H9 (cell line): ENCODE measurements around the gene MGAT4B. TPM values are rescaled to one million over a fixed set of nuclear protein-coding genes. Genes with fewer than 3 reads are reported as not detected.

Experiments used
- DNase-seq: peaks from one replicate; pipeline ENCODE4 v3.0.0-alpha.2; 2017
- H2AFZ ChIP-seq: one replicate; pipeline ENCODE4 v1.6.1; 2013; ENCODE audit warnings: mild to moderate bottlenecking, low read length, control low read depth, moderate library complexity
- H2AK5ac ChIP-seq: 2 replicates; pipeline ENCODE4 v1.6.1; 2013; ENCODE audit warnings: low read length, control low read depth, mixed read lengths; ENCODE audit not compliant: insufficient read length
- H2BK120ac ChIP-seq: one replicate; pipeline ENCODE4 v1.6.1; 2013; ENCODE audit warnings: low read depth, mild to moderate bottlenecking, low read length, control low read depth, inconsistent platforms; ENCODE audit not compliant: poor library complexity, severe bottlenecking
- H2BK12ac ChIP-seq: 2 replicates; pipeline ENCODE4 v1.6.1; 2013; ENCODE audit warnings: low read length, control low read depth, mixed read lengths, low read depth; ENCODE audit not compliant: insufficient read length
- H2BK15ac ChIP-seq: 2 replicates; pipeline ENCODE4 v1.6.1; 2013; ENCODE audit warnings: low read depth, low read length, control low read depth
- H2BK20ac ChIP-seq: one replicate; pipeline ENCODE4 v1.6.1; 2013; ENCODE audit warnings: low read depth, mild to moderate bottlenecking, low read length, control low read depth, inconsistent platforms; ENCODE audit not compliant: poor library complexity, severe bottlenecking
- H2BK5ac ChIP-seq: 2 replicates; pipeline ENCODE4 v1.6.1; 2013; ENCODE audit warnings: low read length, control low read depth, mixed read lengths; ENCODE audit not compliant: insufficient read length
- H3K14ac ChIP-seq: 2 replicates; pipeline ENCODE4 v1.6.1; 2013; ENCODE audit warnings: low read length, control low read depth; ENCODE audit not compliant: insufficient read depth
- H3K18ac ChIP-seq: 2 replicates; pipeline ENCODE4 v1.6.1; 2013; ENCODE audit warnings: low read depth, mild to moderate bottlenecking, mixed read lengths, low read length, control low read depth; ENCODE audit not compliant: insufficient read length
- H3K23ac ChIP-seq: 2 replicates; pipeline ENCODE4 v1.6.1; 2013; ENCODE audit warnings: low read length, control low read depth, mixed read lengths, low read depth; ENCODE audit not compliant: insufficient read length
- H3K23me2 ChIP-seq: 2 replicates; pipeline ENCODE4 v1.6.1; 2013; ENCODE audit warnings: low read depth, mild to moderate bottlenecking, mixed read lengths, low read length, control low read depth; ENCODE audit not compliant: insufficient read length, poor library complexity, severe bottlenecking
- H3K27ac ChIP-seq: 2 replicates; pipeline ENCODE4 v1.5.1; 2013; ENCODE audit warnings: low read length, control low read depth, mixed read lengths, low read depth; ENCODE audit not compliant: insufficient read length
- H3K27me3 ChIP-seq: 2 replicates; pipeline ENCODE4 v1.6.1; 2013; ENCODE audit warnings: low read length, control low read depth, inconsistent platforms; ENCODE audit not compliant: insufficient read depth
- H3K4ac ChIP-seq: 2 replicates; pipeline ENCODE4 v1.6.1; 2013; ENCODE audit warnings: low read depth, mild to moderate bottlenecking, control low read depth, inconsistent platforms, low read length, moderate library complexity
- H3K4me1 ChIP-seq: 2 replicates; pipeline ENCODE4 v1.6.1; 2013; ENCODE audit warnings: low read length, control low read depth, inconsistent platforms; ENCODE audit not compliant: insufficient read depth
- H3K4me2 ChIP-seq: 2 replicates; pipeline ENCODE4 v1.6.1; 2013; ENCODE audit warnings: low read length, control low read depth, mixed read lengths; ENCODE audit not compliant: insufficient read length, insufficient read depth
- H3K56ac ChIP-seq: 2 replicates; pipeline ENCODE4 v1.6.1; 2013; ENCODE audit warnings: low read depth, mild to moderate bottlenecking, mixed read lengths, low read length, control low read depth; ENCODE audit not compliant: insufficient read length
- H3K79me1 ChIP-seq: 2 replicates; pipeline ENCODE4 v1.6.1; 2013; ENCODE audit warnings: low read depth, mild to moderate bottlenecking, moderate library complexity, low read length, control low read depth, inconsistent platforms; ENCODE audit not compliant: insufficient read depth, poor library complexity, severe bottlenecking
- H3K79me2 ChIP-seq: 2 replicates; pipeline ENCODE4 v1.6.1; 2013; ENCODE audit warnings: low read length, control low read depth, inconsistent platforms; ENCODE audit not compliant: insufficient read depth
- H3K9ac ChIP-seq: 2 replicates; pipeline ENCODE4 v1.6.1; 2013; ENCODE audit warnings: low read length, control low read depth, mixed read lengths; ENCODE audit not compliant: insufficient read length; ENCODE audit errors: extremely low read depth
- H3K9me3 ChIP-seq: one replicate; pipeline ENCODE4 v1.6.1; 2013; ENCODE audit warnings: low read depth, low read length, inconsistent platforms; ENCODE audit not compliant: control insufficient read depth
- H3T11ph ChIP-seq: one replicate; pipeline ENCODE4 v1.6.1; 2013; ENCODE audit warnings: mild to moderate bottlenecking, low read length, control low read depth, inconsistent platforms
- H4K20me1 ChIP-seq: one replicate; pipeline ENCODE4 v1.6.1; 2013; ENCODE audit not compliant: control insufficient read depth, insufficient read length, insufficient read depth
- H4K5ac ChIP-seq: 2 replicates; pipeline ENCODE4 v1.6.1; 2013; ENCODE audit warnings: low read depth, mild to moderate bottlenecking, mixed read lengths, low read length, control low read depth; ENCODE audit not compliant: insufficient read length
- H4K8ac ChIP-seq: replicated peaks from 2 replicates; pipeline ENCODE4 v1.6.1; 2013; ENCODE audit warnings: low read length, control low read depth, mixed read lengths, low read depth; ENCODE audit not compliant: insufficient read length
- H4K91ac ChIP-seq: 2 replicates; pipeline ENCODE4 v1.6.1; 2013; ENCODE audit warnings: low read depth, mild to moderate bottlenecking, moderate library complexity, mixed read lengths, low read length, control low read depth; ENCODE audit not compliant: insufficient read length
- H3K27ac Mint-ChIP-seq, 3 experiments: 2 replicates in 2 of 3; 3 replicates in 1 of 3; pipeline ENCODE4 v1.8.0; 2020 to 2021; ENCODE audit warnings: mixed read lengths in 3 of 3, mild to moderate bottlenecking in 1 of 3, moderate library complexity in 1 of 3
- H3K27me3 Mint-ChIP-seq: 2 replicates; pipeline ENCODE4 v1.8.0; 2021; ENCODE audit warnings: low read depth, mild to moderate bottlenecking, moderate library complexity, mixed read lengths
- H3K36me3 Mint-ChIP-seq, 3 experiments: 2 replicates in 2 of 3; 3 replicates in 1 of 3; pipeline ENCODE4 v1.8.0; 2020 to 2021; ENCODE audit warnings: low read depth in 3 of 3, mixed read lengths in 3 of 3; ENCODE audit not compliant: insufficient read depth in 1 of 3
- H3K4me1 Mint-ChIP-seq, 2 experiments: 2 replicates each; pipeline ENCODE4 v1.8.0; 2020; ENCODE audit warnings: mixed read lengths in 2 of 2
- H3K4me3 Mint-ChIP-seq, 2 experiments: 2 replicates in 1 of 2; 3 replicates in 1 of 2; pipeline ENCODE4 v1.8.0; 2020 to 2021; ENCODE audit warnings: mild to moderate bottlenecking in 2 of 2, mixed read lengths in 2 of 2, moderate library complexity in 1 of 2
- H3K9me3 Mint-ChIP-seq, 2 experiments: 2 replicates in 1 of 2; 3 replicates in 1 of 2; pipeline ENCODE4 v1.8.0; 2020; ENCODE audit warnings: mild to moderate bottlenecking in 2 of 2, mixed read lengths in 2 of 2, moderate library complexity in 1 of 2
- WGBS: extraction: QIAGEN DNeasy Blood & Tissue Kit; methylation state at CpG from one replicate; pipeline ENCODE4 v1.1.7; 2013; ENCODE audit warnings: missing lambda C conversion rate, low lambda C conversion rate, mixed read lengths; ENCODE audit not compliant: insufficient read length; ENCODE audit errors: extremely low coverage; 5-methylcytosine and 5-hydroxymethylcytosine counted together
- total RNA-seq: library from RNA; stranded (reverse); gene quantifications from 2 replicates; pipeline ENCODE4 v1.2.1, GENCODE V29; 2021
- TF ChIP-seq, protein P1 (sequence below): fragments of 200-600 bp; sonication (generic); conservative IDR thresholded peaks from 3 replicates; pipeline ENCODE4 v1.8.0; 2021; ENCODE audit warnings: antibody characterized with exemption, mild to moderate bottlenecking

Gene MGAT4B
- total RNA-seq, 1 experiment from 2014 or later: 147 TPM

- Histone ChIP-seq H2AFZ (no peak overlapping the region), H3K18ac (no peak overlapping the region), H2BK5ac (no peak overlapping the region), H3K9me3 (no peaks in the 10 kb centered on the region), H3K79me1 (no peaks in the 10 kb centered on the region), H3K23ac (no peak overlapping the region), H3K27me3 (no peaks in the 10 kb centered on the region), H3K4me2 (no peak overlapping the region), H3K9ac (no peak overlapping the region), H3K27ac (no peak overlapping the region), H3K79me2 (no peaks in the 10 kb centered on the region), H2BK20ac (no peak overlapping the region), H2BK120ac (no peak overlapping the region), H3K14ac (no peak overlapping the region), H3K56ac (no peak overlapping the region), H2AK5ac (no peak overlapping the region), H4K5ac (no peak overlapping the region), H3K23me2 (peaks cover 3% of the 10 kb centered on the region), H3K4ac (no peak overlapping the region), H4K91ac (no peak overlapping the region), H2BK15ac (no peak overlapping the region), H3K4me1 (no peaks in the 10 kb centered on the region), H2BK12ac (no peak overlapping the region), H3T11ph (no peak overlapping the region), H4K20me1 (no peaks in the 10 kb centered on the region), H4K8ac (no peak overlapping the region)
- H3K4me3 Mint-ChIP-seq: no peak overlapping the region
- no CpG with 5 or more reads among the region's 23 CpGs for WGBS
- H3K4me1 Mint-ChIP-seq: peaks cover 23 to 33% of the 10 kb centered on the region in 2 experiments
- H3K27ac Mint-ChIP-seq: no peak overlapping the region
- H3K27me3 Mint-ChIP-seq: peaks cover 4% of the 10 kb centered on the region
- peaks cover 21 to 42% (median 35%) of the 10 kb centered on the region in 3 experiments; a peak in 6 of 7 replicates for H3K36me3 Mint-ChIP-seq
- H3K9me3 Mint-ChIP-seq: no peaks in the 10 kb centered on the region
- TF ChIP-seq, protein P1, sequence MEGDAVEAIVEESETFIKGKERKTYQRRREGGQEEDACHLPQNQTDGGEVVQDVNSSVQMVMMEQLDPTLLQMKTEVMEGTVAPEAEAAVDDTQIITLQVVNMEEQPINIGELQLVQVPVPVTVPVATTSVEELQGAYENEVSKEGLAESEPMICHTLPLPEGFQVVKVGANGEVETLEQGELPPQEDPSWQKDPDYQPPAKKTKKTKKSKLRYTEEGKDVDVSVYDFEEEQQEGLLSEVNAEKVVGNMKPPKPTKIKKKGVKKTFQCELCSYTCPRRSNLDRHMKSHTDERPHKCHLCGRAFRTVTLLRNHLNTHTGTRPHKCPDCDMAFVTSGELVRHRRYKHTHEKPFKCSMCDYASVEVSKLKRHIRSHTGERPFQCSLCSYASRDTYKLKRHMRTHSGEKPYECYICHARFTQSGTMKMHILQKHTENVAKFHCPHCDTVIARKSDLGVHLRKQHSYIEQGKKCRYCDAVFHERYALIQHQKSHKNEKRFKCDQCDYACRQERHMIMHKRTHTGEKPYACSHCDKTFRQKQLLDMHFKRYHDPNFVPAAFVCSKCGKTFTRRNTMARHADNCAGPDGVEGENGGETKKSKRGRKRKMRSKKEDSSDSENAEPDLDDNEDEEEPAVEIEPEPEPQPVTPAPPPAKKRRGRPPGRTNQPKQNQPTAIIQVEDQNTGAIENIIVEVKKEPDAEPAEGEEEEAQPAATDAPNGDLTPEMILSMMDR: no peak
- DNase-seq: no peak
Measured at GRCh38 chr5:179798144-179798770, 8.4 kb downstream of the MGAT4B start.
